ENCODE measurements around the gene DCBLD1.

DCBLD1 gene

DNA sequence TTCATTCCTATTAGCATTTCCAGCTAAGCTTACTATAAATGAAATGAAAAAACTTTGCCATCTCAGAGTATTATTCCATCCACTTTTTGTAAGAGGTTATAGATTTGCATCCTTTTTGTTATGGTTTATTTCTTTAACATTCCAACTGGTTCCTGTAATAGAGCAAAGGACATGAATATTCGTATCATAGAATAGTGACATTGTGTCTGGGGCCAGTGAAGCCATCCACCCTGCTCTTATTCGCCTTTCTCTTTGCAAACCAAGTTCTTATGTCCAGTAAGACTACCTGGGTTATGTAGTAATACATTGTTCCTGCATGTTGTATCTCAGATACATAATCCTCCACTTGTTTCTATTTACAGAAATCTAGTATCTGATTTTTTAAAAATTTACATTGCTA is 43.1 kb downstream of the DCBLD1 start:
- H3K9ac ChIP-seq (ENCODE audit: low read depth, low read length, poor library complexity) = no peak overlapping the region
- no peak overlapping the region for H2AFZ ChIP-seq (ENCODE audit: low read length)
- H2BK5ac ChIP-seq (ENCODE audit: low read length) = no peak overlapping the region
- no peak overlapping the region for H2BK120ac ChIP-seq (ENCODE audit: low read depth, low read length)
- no peak overlapping the region for H3K4ac ChIP-seq (ENCODE audit: low read length)
- no peak overlapping the region for H2AK5ac ChIP-seq (ENCODE audit: low read depth, low read length)
- H3K14ac ChIP-seq (ENCODE audit: low read length) = no peak overlapping the region
- H3K23ac ChIP-seq (ENCODE audit: low read depth, low read length, poor library complexity) = no peak overlapping the region
- H2BK15ac ChIP-seq (ENCODE audit: low read length) = no peak overlapping the region
- H3K18ac ChIP-seq (ENCODE audit: low read length) = no peak overlapping the region
- no peak overlapping the region for H4K8ac ChIP-seq (ENCODE audit: low read depth, low read length)
- no peaks in the 10 kb centered on the region for H3K9me3 ChIP-seq (replicated peaks in 1 of 2; ENCODE audit: control insufficient read depth in 2 of 2, insufficient read depth in 1 of 2, low read depth in 1 of 2, low read length in 2 of 2)
- peaks cover 0 to 2% of the 10 kb centered on the region in 2 donors for H3K4me1 ChIP-seq (ENCODE audit: control insufficient read depth in 2 of 2, insufficient read depth in 1 of 2, low read depth in 1 of 2, low read length in 2 of 2)
- no peak overlapping the region for H3K27ac ChIP-seq (replicated peaks; ENCODE audit: low read length)
- H3K4me2 ChIP-seq (ENCODE audit: insufficient read depth, low read length, poor library complexity, severe bottlenecking) = no peak overlapping the region
- no peaks in the 10 kb centered on the region for H3K27me3 ChIP-seq (ENCODE audit: control insufficient read depth in 3 of 3, insufficient read depth in 3 of 3, low read depth in 1 of 3, low read length in 3 of 3)
- no peak overlapping the region for H3K4me3 ChIP-seq (ENCODE audit: low read length in 2 of 2)
- H2BK12ac ChIP-seq (ENCODE audit: low read length) = no peak overlapping the region
- DNase-seq (ENCODE audit: low spot score) = no peak
- WGBS, 2 donors (ENCODE audit: extremely low coverage in 2 of 2, insufficient read length in 2 of 2, insufficient replicate concordance in 1 of 2) = no CpG with 5 or more reads among the region's 2 CpGs
- no peaks in the 10 kb centered on the region for H3K79me1 ChIP-seq (ENCODE audit: low read depth, low read length)
- H3K36me3 ChIP-seq (replicated peaks in 1 of 2; ENCODE audit: control insufficient read depth in 2 of 2, insufficient read depth in 2 of 2, low read length in 2 of 2) = no peaks in the 10 kb centered on the region
- H4K91ac ChIP-seq (ENCODE audit: low read depth, low read length, poor library complexity) = no peak overlapping the region

- H2AFZ ChIP-seq (ENCODE audit: low read length) = no peak overlapping the region
- H3K36me3 ChIP-seq (replicated peaks in 1 of 2; ENCODE audit: control insufficient read depth in 2 of 2, insufficient read depth in 2 of 2, low read length in 2 of 2) = no peaks in the 10 kb centered on the region
- H3K9me3 ChIP-seq (replicated peaks in 1 of 2; ENCODE audit: control insufficient read depth in 2 of 2, insufficient read depth in 1 of 2, low read depth in 1 of 2, low read length in 2 of 2) = no peaks in the 10 kb centered on the region
- H2BK15ac ChIP-seq (ENCODE audit: low read length) = no peak overlapping the region
- no peaks in the 10 kb centered on the region for H3K79me1 ChIP-seq (ENCODE audit: low read depth, low read length)
- H3K4me3 ChIP-seq (ENCODE audit: low read length in 2 of 2) = no peak overlapping the region
- H3K27ac ChIP-seq (replicated peaks; ENCODE audit: low read length) = no peak overlapping the region
- H2BK12ac ChIP-seq (ENCODE audit: low read length) = no peak overlapping the region
- no peak overlapping the region for H3K9ac ChIP-seq (ENCODE audit: low read depth, low read length, poor library complexity)
- no peaks in the 10 kb centered on the region for H3K27me3 ChIP-seq (ENCODE audit: control insufficient read depth in 3 of 3, insufficient read depth in 3 of 3, low read depth in 1 of 3, low read length in 3 of 3)
- WGBS, 2 donors (ENCODE audit: extremely low coverage in 2 of 2, insufficient read length in 2 of 2, insufficient replicate concordance in 1 of 2) = no CpG with 5 or more reads among the region's 4 CpGs
- H2AK5ac ChIP-seq (ENCODE audit: low read depth, low read length) = no peak overlapping the region
- H4K91ac ChIP-seq (ENCODE audit: low read depth, low read length, poor library complexity) = no peak overlapping the region
- H3K23ac ChIP-seq (ENCODE audit: low read depth, low read length, poor library complexity) = peak overlapping the region; percentile 75
- no peak overlapping the region for H2BK5ac ChIP-seq (ENCODE audit: low read length)
- no peak overlapping the region for H3K14ac ChIP-seq (ENCODE audit: low read length)
- H3K18ac ChIP-seq (ENCODE audit: low read length) = no peak overlapping the region
- no peak overlapping the region for H3K4me2 ChIP-seq (ENCODE audit: insufficient read depth, low read length, poor library complexity, severe bottlenecking)
- H3K4ac ChIP-seq (ENCODE audit: low read length) = no peak overlapping the region
- peaks cover 2 to 4% of the 10 kb centered on the region in 2 donors for H3K4me1 ChIP-seq (ENCODE audit: control insufficient read depth in 2 of 2, insufficient read depth in 1 of 2, low read depth in 1 of 2, low read length in 2 of 2)
- H2BK120ac ChIP-seq (ENCODE audit: low read depth, low read length) = no peak overlapping the region
- DNase-seq (ENCODE audit: low spot score) = no peak
- no peak overlapping the region for H4K8ac ChIP-seq (ENCODE audit: low read depth, low read length)
Measured at GRCh38 chr6:117530467-117531242, 48.2 kb downstream of the DCBLD1 start.

DNA sequence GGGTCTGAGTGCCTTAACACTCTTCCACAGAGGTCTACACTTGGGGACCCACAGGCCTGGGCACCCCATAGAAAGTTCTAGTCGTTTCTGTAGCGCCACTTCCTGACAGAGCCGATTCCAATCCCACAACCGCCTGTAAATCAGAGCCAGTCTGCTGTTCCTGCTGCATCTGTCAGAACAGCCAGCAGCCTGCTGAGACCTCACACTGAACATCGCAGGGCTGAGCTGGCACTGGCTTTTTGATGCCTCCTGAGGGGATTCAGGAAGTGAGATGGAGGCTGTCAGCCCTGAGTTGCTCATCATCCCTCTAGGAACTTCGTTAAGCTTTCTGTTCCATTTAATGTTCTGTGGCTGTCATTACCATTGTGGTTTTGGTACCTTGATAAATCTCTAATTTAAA is 48.9 kb downstream of the DCBLD1 start:
- no CpG with 5 or more reads among the region's 6 CpGs for WGBS, 2 donors (ENCODE audit: extremely low coverage in 2 of 2, insufficient read length in 2 of 2, insufficient replicate concordance in 1 of 2)
- no peak for DNase-seq (ENCODE audit: low spot score)
- H3K14ac ChIP-seq (ENCODE audit: low read length) = no peak overlapping the region

GRCh38 chr6:117531809-117532725 is 49.6 kb downstream of the DCBLD1 start:
- H3K23ac ChIP-seq (ENCODE audit: low read depth, low read length, poor library complexity) = no peak overlapping the region
- no peak overlapping the region for H4K8ac ChIP-seq (ENCODE audit: low read depth, low read length)
- no peak overlapping the region for H3K4ac ChIP-seq (ENCODE audit: low read length)
- H2BK120ac ChIP-seq (ENCODE audit: low read depth, low read length) = no peak overlapping the region
- H3K27me3 ChIP-seq (ENCODE audit: control insufficient read depth in 3 of 3, insufficient read depth in 3 of 3, low read depth in 1 of 3, low read length in 3 of 3) = no peaks in the 10 kb centered on the region
- H4K91ac ChIP-seq (ENCODE audit: low read depth, low read length, poor library complexity) = no peak overlapping the region
- H3K36me3 ChIP-seq (replicated peaks in 1 of 2; ENCODE audit: control insufficient read depth in 2 of 2, insufficient read depth in 2 of 2, low read length in 2 of 2) = no peaks in the 10 kb centered on the region
- no peak overlapping the region for H2AK5ac ChIP-seq (ENCODE audit: low read depth, low read length)
- no peak for DNase-seq (ENCODE audit: low spot score)
- no peak overlapping the region for H3K4me3 ChIP-seq (ENCODE audit: low read length in 2 of 2)
- H3K14ac ChIP-seq (ENCODE audit: low read length) = no peak overlapping the region
- H3K9ac ChIP-seq (ENCODE audit: low read depth, low read length, poor library complexity) = no peak overlapping the region
- H2BK5ac ChIP-seq (ENCODE audit: low read length) = no peak overlapping the region
- H3K79me1 ChIP-seq (ENCODE audit: low read depth, low read length) = no peaks in the 10 kb centered on the region
- WGBS, 2 donors (ENCODE audit: extremely low coverage in 2 of 2, insufficient read length in 2 of 2, insufficient replicate concordance in 1 of 2) = no CpG with 5 or more reads among the region's 5 CpGs
- no peak overlapping the region for H3K18ac ChIP-seq (ENCODE audit: low read length)
- H2BK15ac ChIP-seq (ENCODE audit: low read length) = no peak overlapping the region
- H2AFZ ChIP-seq (ENCODE audit: low read length) = peak overlapping the region; percentile 43
- H2BK12ac ChIP-seq (ENCODE audit: low read length) = no peak overlapping the region
- H3K9me3 ChIP-seq (replicated peaks in 1 of 2; ENCODE audit: control insufficient read depth in 2 of 2, insufficient read depth in 1 of 2, low read depth in 1 of 2, low read length in 2 of 2) = no peaks in the 10 kb centered on the region
- H3K27ac ChIP-seq (replicated peaks; ENCODE audit: low read length) = no peak overlapping the region
- H3K4me1 ChIP-seq (ENCODE audit: control insufficient read depth in 2 of 2, insufficient read depth in 1 of 2, low read depth in 1 of 2, low read length in 2 of 2) = peaks cover 2 to 4% of the 10 kb centered on the region in 2 donors
- no peak overlapping the region for H3K4me2 ChIP-seq (ENCODE audit: insufficient read depth, low read length, poor library complexity, severe bottlenecking)

More for the DNA sequence above, 48.9 kb downstream of the DCBLD1 start:
- Histone ChIP-seq H2BK15ac (ENCODE audit: low read length) (no peak overlapping the region), H2BK120ac (ENCODE audit: low read depth, low read length) (no peak overlapping the region), H4K8ac (ENCODE audit: low read depth, low read length) (no peak overlapping the region), H3K27ac (replicated peaks; ENCODE audit: low read length) (no peak overlapping the region), H2BK12ac (ENCODE audit: low read length) (no peak overlapping the region), H2AFZ (ENCODE audit: low read length) (peak overlapping the region; percentile 43), H3K23ac (ENCODE audit: low read depth, low read length, poor library complexity) (no peak overlapping the region), H3K4ac (ENCODE audit: low read length) (no peak overlapping the region), H3K4me1 (ENCODE audit: control insufficient read depth in 2 of 2, insufficient read depth in 1 of 2, low read depth in 1 of 2, low read length in 2 of 2) (peaks cover 2 to 4% of the 10 kb centered on the region in 2 donors), H3K9me3 (replicated peaks in 1 of 2; ENCODE audit: control insufficient read depth in 2 of 2, insufficient read depth in 1 of 2, low read depth in 1 of 2, low read length in 2 of 2) (no peaks in the 10 kb centered on the region), H4K91ac (ENCODE audit: low read depth, low read length, poor library complexity) (no peak overlapping the region), H3K4me3 (ENCODE audit: low read length in 2 of 2) (no peak overlapping the region), H3K36me3 (replicated peaks in 1 of 2; ENCODE audit: control insufficient read depth in 2 of 2, insufficient read depth in 2 of 2, low read length in 2 of 2) (no peaks in the 10 kb centered on the region), H3K9ac (ENCODE audit: low read depth, low read length, poor library complexity) (no peak overlapping the region), H2AK5ac (ENCODE audit: low read depth, low read length) (no peak overlapping the region), H3K18ac (ENCODE audit: low read length) (no peak overlapping the region), H3K4me2 (ENCODE audit: insufficient read depth, low read length, poor library complexity, severe bottlenecking) (no peak overlapping the region), H3K27me3 (ENCODE audit: control insufficient read depth in 3 of 3, insufficient read depth in 3 of 3, low read depth in 1 of 3, low read length in 3 of 3) (no peaks in the 10 kb centered on the region), H3K79me1 (ENCODE audit: low read depth, low read length) (no peaks in the 10 kb centered on the region), H2BK5ac (ENCODE audit: low read length) (no peak overlapping the region)
